K562 (cell line): Measurements from ENCODE around the gene TRAPPC2L. TPM values are rescaled to one million over a fixed set of nuclear protein-coding genes. Genes with fewer than 3 reads are reported as not detected.

Experiments used
- ATAC-seq: fragments of 200-7000 bp; cut with Tn5 transposase; 3 replicates; pipeline ENCODE4 v1.9.1; 2020; ENCODE audit warnings: moderate library complexity
- BruUV-seq: library from RNA; stranded (reverse); fragments of 400-500 nt; replicated peaks from 2 replicates; lab custom pipeline; 2021; lab: Mats Ljungman, UMichigan
- CTCF ChIA-PET: fragments of 300-600 bp; formaldehyde crosslinking; extraction: SDS; loops from one replicate; lab custom pipeline; 2021; ENCODE audit warnings: low intra/inter-chr PET ratio; lab: Yijun Ruan, JAX
- POLR2A ChIA-PET: fragments of 300-600, 350-650 bp; sonication (Branson Sonifier 250); formaldehyde crosslinking; extraction: SDS; loops from one replicate; lab custom pipeline; 2021; ENCODE audit warnings: antibody characterized with exemption, inconsistent platforms; lab: Yijun Ruan, JAX
- DNase-seq, 4 experiments: peaks; one replicate each; pipeline versions ENCODE4 v3.0.0 to v3.0.0-alpha.2; 2011 to 2018; ENCODE audit warnings: low spot score in 3 of 4, mixed read lengths in 3 of 4; ENCODE audit errors: extremely low read depth in 1 of 4
- FAIRE-seq: peaks from 2 replicates; lab custom pipeline; 2011; peaks lifted over from hg19 to GRCh38; lab: Jason Lieb, UNC
- H2AFZ ChIP-seq: 2 replicates; pipeline ENCODE4 v1.6.0; 2011; ENCODE audit warnings: low read depth, low read length, control low read depth, inconsistent platforms
- H3K27ac ChIP-seq: fragments of 200-600 bp; 3 replicates; pipeline ENCODE4 v1.8.0; 2011; ENCODE audit warnings: low read depth, mild to moderate bottlenecking, control low read depth, inconsistent platforms, low read length, moderate library complexity, mixed read lengths; ENCODE audit errors: extremely low read depth
- H3K27me3 ChIP-seq, 2 experiments: fragments of 300-600 bp in 1 of 2; 2 replicates in 1 of 2; 3 replicates in 1 of 2; pipeline versions ENCODE4 v1.6.0 to v1.8.0; 2011; ENCODE audit warnings: inconsistent platforms in 2 of 2, low read length in 2 of 2, mild to moderate bottlenecking in 1 of 2, mixed read lengths in 1 of 2, moderate library complexity in 1 of 2; ENCODE audit not compliant: control insufficient read depth in 2 of 2, insufficient read depth in 2 of 2
- H3K36me3 ChIP-seq: fragments of 300-600 bp; 3 replicates; pipeline ENCODE4 v1.8.0; 2011; ENCODE audit warnings: mild to moderate bottlenecking, low read length, inconsistent platforms; ENCODE audit not compliant: control insufficient read depth, insufficient read depth
- H3K4me1 ChIP-seq, 2 experiments: fragments of 200-600 bp in 1 of 2; replicated peaks in 1 of 2; 2 replicates in 1 of 2; 3 replicates in 1 of 2; pipeline versions ENCODE4 v1.5.1 to v1.8.0; 2011; ENCODE audit warnings: inconsistent platforms in 2 of 2, low read length in 2 of 2, mild to moderate bottlenecking in 1 of 2, mixed read lengths in 1 of 2, moderate library complexity in 1 of 2; ENCODE audit not compliant: control insufficient read depth in 2 of 2, insufficient read depth in 2 of 2
- H3K4me2 ChIP-seq: 2 replicates; pipeline ENCODE4 v1.6.1; 2011; ENCODE audit warnings: low read length, control low read depth, inconsistent platforms, mixed read lengths; ENCODE audit not compliant: insufficient read depth
- H3K4me3 ChIP-seq: fragments of 200-600 bp; sonication (generic), shearing (Covaris generic); 2 replicates; pipeline ENCODE4 v1.5.1; 2016; ENCODE audit warnings: control low read depth, inconsistent platforms
- H3K79me2 ChIP-seq: fragments of 200-600 bp; 3 replicates; pipeline ENCODE4 v1.8.0; 2011; ENCODE audit warnings: low read length, inconsistent platforms; ENCODE audit not compliant: control insufficient read depth, insufficient read depth
- H3K9ac ChIP-seq, 2 experiments: 2 replicates each; pipeline versions ENCODE4 v1.6.0 to v1.6.1; 2011; ENCODE audit warnings: low read depth in 2 of 2, low read length in 2 of 2, control low read depth in 1 of 2, inconsistent platforms in 1 of 2, mild to moderate bottlenecking in 1 of 2, mixed read lengths in 1 of 2; ENCODE audit not compliant: insufficient read depth in 1 of 2
- H3K9me1 ChIP-seq: one replicate; pipeline ENCODE4 v1.6.0; 2011; ENCODE audit warnings: inconsistent platforms, mild to moderate bottlenecking, low read length, moderate library complexity; ENCODE audit not compliant: control insufficient read depth, insufficient read depth
- H3K9me3 ChIP-seq: replicated peaks from 2 replicates; pipeline ENCODE4 v1.5.1; 2011; ENCODE audit warnings: low read depth, low read length, inconsistent platforms; ENCODE audit not compliant: control insufficient read depth, insufficient read depth
- H4K20me1 ChIP-seq: replicated peaks from 2 replicates; pipeline ENCODE4 v1.6.1; 2011; ENCODE audit warnings: low read length, inconsistent platforms, mixed read lengths; ENCODE audit not compliant: control insufficient read depth, insufficient read depth
- POLR2G ChIP-seq: fragments of 200-400 bp; formaldehyde crosslinking; IDR thresholded peaks from 2 replicates; pipeline ENCODE4 v1.6.1; 2017; ENCODE audit warnings: low read depth, mild to moderate bottlenecking, antibody characterized with exemption, low read length, moderate library complexity
- RBM22 ChIP-seq: fragments of 200-400 bp; formaldehyde crosslinking; IDR thresholded peaks from 2 replicates; pipeline ENCODE4 v1.6.1; 2018; ENCODE audit warnings: low read length, low read depth; ENCODE audit not compliant: poor library complexity, severe bottlenecking
- ZFX ChIP-seq: sonication (generic); formaldehyde crosslinking; IDR thresholded peaks from 2 replicates; pipeline ENCODE4 v1.8.0; 2022; ENCODE audit warnings: mild to moderate bottlenecking, missing genetic modification reagents, moderate library complexity
- WGBS: fragments of 100-300 bp; shearing (Covaris generic); methylation state at CpG from one replicate; pipeline ENCODE4 v1.1.6; 2016; ENCODE audit warnings: low coverage, mixed read lengths; ENCODE audit not compliant: insufficient coverage; ENCODE audit errors: missing lambda C conversion rate; 5-methylcytosine and 5-hydroxymethylcytosine counted together
- in situ Hi-C: fragments of 300-500 bp; cut with MboI; formaldehyde crosslinking; loops from 4 replicates; pipeline ENCODE4 v1.15.0; 2018; ENCODE audit warnings: inconsistent platforms, mixed read lengths
- intact Hi-C: fragments of 100-400 bp; cut with micrococcal nuclease; formaldehyde crosslinking; loops from 2 replicates; pipeline ENCODE4 v1.14.2; 2022
- polyA plus RNA-seq, 8 experiments: library from polyadenylated mRNA; depleted of rRNA in 4 of 8; stranded (reverse) in 5 of 8; unstranded in 3 of 8; fragments of >200 nt; fragmentation: Nextera tagmentation in 2 of 8; fragmentation: Illumina TruSeq in 1 of 8; extraction: Ambion mirVana in 2 of 8; extraction: Trizol in 1 of 8; gene quantifications; 2 replicates each; pipeline versions ENCODE4 v1.2.1 to v1.2.3, GENCODE V29; 2011 to 2014; ENCODE audit warnings: inconsistent platforms in 1 of 8, missing spikeins in 1 of 8
- total RNA-seq, 7 experiments: library from RNA; depleted of rRNA in 6 of 7; stranded (reverse); fragments of >200 nt in 6 of 7; fragmentation: Illumina TruSeq in 2 of 7; extraction: Trizol in 2 of 7; gene quantifications; 2 replicates each; pipeline versions ENCODE4 v1.2.1 to v1.2.3, GENCODE V29; 2011 to 2021; ENCODE audit warnings: low replicate concordance in 1 of 7

The TRAPPC2L gene
- total and polyA plus RNA-seq, 9 of the 15 experiments (the other 6 are each of a cell fraction or from before 2014, with no cell fraction given): 60.4 to 398 (median 97.5) TPM

DNA sequence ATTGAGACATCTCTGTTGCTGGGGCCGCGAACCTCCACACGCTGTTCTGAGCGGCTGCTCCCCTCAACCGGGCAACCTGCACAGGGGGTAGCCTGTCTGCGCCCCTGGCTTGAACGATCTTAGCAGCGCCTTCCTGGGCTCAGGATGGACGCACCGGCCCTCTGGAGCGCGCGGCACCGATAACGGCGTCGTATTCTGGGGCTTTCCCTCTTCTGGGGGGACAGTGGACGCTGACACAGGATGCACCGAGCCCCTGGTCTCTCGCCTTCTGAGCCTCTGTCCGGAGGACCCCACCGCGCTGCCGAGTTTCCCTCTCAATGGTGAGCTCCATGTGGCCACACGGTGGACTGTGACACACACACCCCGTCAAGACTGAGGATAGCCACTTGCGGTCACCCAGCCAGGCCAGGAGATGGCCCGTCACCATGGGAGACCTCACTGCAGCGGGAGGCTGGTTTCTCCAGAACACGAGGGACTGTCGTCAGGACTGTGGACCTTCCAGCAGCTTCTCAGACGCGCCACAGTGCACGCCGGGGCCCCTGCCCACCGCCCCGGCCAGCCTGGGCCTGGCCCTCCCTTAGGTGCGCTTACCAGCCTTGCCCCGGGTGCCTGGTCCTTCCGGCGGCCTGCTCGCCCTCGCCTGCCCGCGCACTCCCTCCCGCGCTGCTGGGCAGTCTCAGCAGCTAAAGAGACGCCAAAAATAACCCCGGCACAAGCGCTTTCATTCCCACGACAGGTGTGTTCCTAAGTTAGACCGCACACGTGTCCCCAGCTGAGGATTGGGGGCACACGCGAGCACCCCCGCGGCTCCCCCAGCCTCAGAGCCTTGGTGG, 39.5 kb downstream of the TRAPPC2L start:
- TF ChIP-seq POLR2G (peak; percentile 41), ZFX (CRISPR knock-in tag) (no peak), RBM22 (peak; percentile 71)
- Histone ChIP-seq H3K9me1 (no peaks in the 10 kb centered on the region), H3K79me2 (peaks cover 32% of the 10 kb centered on the region), H3K36me3 (peaks cover 91% of the 10 kb centered on the region), H3K4me1 (peaks cover 0 to 47% of the 10 kb centered on the region in 2 experiments; a peak in 2 of 5 replicates), H3K4me3 (no peak overlapping the region), H3K4me2 (no peak overlapping the region), H3K27ac (no peak overlapping the region), H2AFZ (no peak overlapping the region), H3K9me3 (peaks cover 6% of the 10 kb centered on the region), H3K9ac (no peak overlapping the region; a peak in 1 of 4 replicates), H4K20me1 (no peaks in the 10 kb centered on the region), H3K27me3 (no peaks in the 10 kb centered on the region)
- in situ Hi-C loops: no loop called here
- 94% methylated on average over 38 of the region's 57 CpGs for WGBS
- FAIRE-seq (no peak), ATAC-seq (no peak; the same call in 2 of the 3 replicates), DNase-seq (no peak)
- ChIA-PET CTCF (no interaction called here), POLR2A (no interaction called here)
- intact Hi-C loops: no loop called here
- BruUV-seq: no TSS peak
